T follicular helper cell (primary cell): ENCODE results near the gene SOX6.
"Not testable (repeated sequence)": the region's sequence is repeated elsewhere in the genome, so short reads cannot be mapped to it uniquely, and the experiment has no call there.

ENCODE experiments used
- DNase-seq: peaks from one replicate; pipeline ENCODE4 v3.0.0-alpha.2; 2020; ENCODE audit warnings: low read depth

Gene SOX6

DNA sequence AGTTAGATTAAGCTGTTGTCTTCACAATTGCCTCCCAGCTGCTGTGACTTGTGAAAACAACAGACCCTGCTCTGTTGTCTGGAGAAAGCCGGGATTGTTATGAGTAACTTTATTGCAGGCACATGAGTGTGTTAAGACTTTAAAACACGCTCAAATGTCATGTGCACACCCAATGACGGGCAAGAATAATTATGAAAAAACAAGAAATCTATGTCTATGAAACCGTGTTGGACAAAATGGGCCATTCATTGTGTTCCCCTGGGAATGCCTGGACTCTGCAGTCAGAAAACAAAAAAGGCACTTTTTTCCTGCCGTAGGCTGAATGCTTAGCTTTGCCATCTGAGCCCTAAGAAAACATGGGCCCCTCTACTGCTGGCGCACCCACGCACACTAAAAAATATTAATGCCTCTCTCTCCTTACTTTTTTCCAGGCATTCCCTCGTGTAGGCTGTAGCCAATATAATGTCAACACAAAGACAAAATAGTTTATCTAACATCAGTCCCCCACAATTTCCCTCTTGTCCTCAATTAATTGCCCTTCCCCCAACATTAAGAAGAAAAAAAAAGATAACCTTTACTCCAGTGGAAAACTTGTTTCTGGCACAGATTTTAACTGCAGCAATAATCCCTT, 207.9 kb downstream of the SOX6 start:
- DNase-seq, result no peak

GRCh38 chr11:16146980-16147379, 209.4 kb downstream of the SOX6 start:
- not testable (repeated sequence) for DNase-seq

DNA sequence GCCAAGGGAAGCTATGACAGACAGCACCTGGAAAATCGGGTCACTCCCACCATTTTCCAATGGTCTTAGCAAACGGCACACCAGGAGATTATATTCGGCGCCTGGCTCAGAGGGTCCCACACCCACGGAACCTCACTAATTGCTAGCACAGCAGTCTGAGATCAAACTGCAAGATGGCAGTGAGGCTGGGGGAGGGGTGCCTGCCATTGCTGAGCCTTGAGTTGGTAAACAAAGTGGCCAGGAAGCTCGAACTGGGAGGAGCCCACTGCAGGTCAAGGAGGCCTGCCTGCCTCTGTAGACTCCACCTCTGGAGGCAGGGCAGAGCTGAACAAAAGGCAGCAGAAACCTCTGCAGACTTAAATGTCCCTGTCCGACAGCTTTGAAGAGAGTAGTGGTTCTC, 214.7 kb downstream of the SOX6 start:
- DNase-seq, result not testable (repeated sequence)

DNA sequence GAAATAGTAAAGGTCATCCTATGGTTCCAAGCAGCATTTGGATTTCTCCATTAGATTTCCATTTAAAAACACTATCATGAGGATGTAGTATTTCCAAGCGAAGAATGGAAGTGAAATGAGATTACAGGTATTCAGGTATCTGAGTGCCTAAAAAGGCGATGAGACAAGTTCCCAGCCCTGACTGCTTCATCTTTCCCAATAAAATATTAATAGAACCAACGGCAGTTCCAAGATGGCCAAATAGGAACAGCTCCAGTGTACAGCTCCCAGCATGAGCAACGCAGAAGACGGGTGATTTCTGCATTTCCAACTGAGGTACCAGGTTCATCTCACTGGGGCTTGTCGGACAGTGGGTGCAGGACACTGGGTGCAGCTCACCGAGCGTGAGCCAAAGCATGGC, 215.2 kb downstream of the SOX6 start:
- not testable (repeated sequence) for DNase-seq

DNA sequence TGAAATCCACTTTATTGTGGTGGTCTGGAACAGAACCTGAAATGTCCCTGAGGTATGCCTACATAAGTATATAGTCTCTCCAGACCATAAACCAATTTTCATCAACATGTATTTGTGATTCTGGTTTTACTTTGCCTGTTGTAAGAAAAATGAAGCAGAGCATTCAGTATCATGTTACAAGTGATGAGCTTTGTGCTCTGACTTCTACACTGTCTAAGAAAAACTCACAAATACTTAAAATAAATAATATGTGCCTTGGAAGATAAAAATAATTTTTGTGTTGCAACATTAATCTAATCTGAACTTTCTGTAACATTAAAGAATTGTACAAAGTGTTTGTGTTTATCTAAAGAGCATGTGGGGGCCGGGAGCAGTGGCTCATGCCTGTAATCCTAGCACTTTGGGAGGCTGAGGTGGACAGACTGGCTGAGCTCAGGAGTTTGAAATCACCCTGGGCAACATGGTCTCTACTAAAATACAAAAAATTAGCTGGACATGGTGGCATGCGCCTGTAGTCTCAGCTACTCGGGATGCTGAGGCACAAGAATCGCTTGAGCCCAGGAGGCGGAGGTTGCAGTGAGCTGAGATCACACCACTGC, 219.5 kb downstream of the SOX6 start:
- no peak for DNase-seq

DNA sequence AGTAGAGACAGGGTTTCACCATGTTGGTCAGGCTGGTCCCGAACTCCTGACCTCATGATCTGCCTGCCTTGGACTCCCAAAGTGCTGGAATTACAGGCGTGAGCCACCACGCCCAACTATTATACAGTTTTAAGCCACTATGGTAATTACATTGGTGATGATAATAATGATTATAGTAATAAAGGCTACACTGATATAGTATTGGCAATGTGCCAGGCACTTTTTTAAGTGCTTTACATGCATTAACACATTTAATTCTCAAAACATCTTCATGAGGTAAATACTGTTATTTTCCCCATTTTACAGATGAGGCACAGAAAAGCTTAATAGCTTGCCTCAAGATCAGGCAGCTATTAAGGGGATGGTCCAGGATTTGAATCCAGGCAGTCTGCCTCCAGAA, 222.5 kb downstream of the SOX6 start:
- no peak for DNase-seq

DNA sequence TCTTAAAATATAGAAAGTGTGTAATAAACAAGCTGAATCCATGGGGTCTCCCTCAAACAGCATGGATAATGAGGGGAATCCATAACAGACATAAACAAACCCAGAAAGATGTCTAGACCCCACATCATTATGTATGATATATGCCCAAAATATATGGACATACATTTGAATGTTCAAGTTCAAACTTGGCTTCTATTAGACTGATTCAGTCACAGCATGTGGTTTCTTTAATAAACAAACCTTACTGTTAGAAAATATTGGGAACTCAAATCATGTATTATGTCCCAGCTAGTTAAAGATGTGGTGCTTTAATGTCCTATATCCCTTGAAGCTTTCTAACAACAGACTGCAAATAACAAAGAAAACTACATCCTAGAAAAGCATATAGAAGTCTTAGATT, 228.6 kb downstream of the SOX6 start:
- DNase-seq, result no peak

DNA sequence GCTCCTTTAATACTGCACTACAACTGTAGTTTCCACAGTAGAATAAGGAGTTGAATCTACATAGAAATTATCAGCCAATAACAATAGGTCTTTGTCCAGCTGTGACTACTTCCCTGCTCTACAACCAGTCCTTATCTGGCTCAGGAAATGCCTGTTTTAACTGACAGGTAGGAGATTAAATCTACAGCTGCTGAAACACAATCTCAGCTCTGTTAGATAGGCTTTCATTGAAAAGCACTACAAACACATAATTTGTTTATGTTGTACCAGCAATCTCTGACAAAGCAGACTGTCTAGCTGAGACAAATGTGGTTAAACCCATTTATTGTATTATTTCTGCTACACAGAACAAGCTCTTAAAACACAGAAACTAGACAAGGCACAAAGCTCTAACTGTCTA, 230.0 kb downstream of the SOX6 start:
- no peak for DNase-seq

DNA sequence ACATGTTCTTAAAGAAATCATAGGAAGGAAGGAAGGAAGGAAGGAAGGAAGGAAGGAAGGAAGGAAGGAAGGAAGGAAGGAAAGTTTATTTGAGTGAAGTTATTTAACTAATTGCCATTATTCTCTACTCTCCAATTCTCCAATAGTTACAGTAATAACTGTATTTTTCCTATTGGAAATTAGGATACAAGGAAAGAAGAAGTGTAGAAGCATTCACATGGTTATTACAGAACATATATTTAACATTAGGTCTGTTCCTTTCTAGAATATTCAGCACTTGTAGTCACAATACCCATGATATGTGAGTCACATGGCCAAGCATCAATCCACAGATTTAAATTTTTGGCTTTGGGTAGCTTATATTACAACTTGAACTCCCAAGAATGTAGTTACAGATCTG, 230.6 kb downstream of the SOX6 start:
- DNase-seq, result no peak

DNA sequence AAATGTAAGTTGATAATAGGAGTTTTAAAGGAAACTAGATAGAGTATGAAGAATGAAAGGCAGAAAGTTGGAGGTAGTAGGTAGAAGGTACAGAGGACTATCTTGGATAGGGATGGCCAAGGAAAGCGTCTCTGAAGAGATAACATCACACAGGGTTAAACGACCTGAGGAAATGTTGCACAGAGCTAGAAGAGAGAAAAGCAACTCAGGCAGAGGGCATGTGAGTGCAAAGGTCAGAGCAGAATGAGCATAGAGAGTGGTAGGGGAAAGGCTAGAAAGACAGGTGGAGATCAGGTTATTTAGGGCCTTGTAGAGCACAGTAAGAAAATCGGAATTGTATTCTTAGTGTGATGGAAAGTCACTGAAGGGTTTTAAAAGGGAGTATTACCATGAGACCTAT, 232.0 kb downstream of the SOX6 start:
- no peak for DNase-seq

GRCh38 chr11:16121853-16122252, 234.5 kb downstream of the SOX6 start:
- DNase-seq, result no peak

DNA sequence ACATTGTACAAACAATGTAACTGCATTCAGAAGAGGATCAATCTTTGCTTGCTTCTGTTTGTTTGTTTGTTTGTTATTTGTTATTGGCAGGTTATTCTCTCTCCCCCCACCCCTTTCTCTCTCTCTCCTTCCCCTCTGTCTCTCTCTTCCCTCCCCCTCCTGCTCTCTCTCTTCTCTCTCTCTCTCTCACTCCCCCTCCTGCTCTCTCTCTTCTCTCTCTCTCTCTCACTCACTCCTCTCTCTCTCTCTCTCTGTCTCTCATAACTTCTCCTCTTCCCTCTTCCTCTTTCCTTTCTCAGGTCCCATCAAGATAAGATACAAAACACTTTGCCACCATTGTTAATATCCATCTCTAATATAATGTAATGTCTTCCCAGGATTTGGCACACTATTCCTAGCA, 236.3 kb downstream of the SOX6 start:
- no peak for DNase-seq

DNA sequence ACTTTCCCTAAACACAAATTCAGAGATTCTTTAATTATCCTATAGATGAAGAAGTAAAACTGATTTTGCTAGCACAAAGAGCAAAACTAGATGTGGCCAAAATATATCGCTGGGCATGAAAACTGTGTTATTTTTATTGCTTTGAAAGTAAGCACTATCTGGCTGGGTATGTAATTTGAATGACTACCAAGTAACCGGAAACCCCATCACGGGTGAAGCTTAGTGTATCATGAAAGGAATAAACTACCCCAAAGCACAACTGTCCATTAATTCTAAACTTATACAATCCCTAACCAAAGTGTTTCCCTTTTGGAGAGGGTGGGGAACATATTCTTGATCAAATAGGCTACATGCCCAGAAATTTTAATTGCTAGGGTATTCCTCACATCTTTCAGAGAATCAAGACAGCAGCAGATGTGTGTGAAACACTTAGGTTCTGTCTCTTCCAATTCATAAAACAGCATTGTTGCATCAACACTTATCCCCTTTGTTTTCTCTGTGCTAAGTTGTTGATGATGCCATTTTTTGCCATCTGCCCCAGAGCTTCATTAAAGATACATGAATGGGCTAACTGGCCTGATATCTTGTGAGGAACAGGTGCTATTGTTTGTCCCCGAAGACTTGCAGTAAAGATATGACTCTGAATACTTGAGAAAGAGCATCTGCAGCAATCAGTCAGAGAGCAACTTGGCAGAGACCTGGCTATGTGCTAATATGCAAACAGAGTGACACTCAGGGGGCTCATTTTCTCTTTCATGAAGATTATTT, 238.2 kb downstream of the SOX6 start:
- DNase-seq, result no peak

DNA sequence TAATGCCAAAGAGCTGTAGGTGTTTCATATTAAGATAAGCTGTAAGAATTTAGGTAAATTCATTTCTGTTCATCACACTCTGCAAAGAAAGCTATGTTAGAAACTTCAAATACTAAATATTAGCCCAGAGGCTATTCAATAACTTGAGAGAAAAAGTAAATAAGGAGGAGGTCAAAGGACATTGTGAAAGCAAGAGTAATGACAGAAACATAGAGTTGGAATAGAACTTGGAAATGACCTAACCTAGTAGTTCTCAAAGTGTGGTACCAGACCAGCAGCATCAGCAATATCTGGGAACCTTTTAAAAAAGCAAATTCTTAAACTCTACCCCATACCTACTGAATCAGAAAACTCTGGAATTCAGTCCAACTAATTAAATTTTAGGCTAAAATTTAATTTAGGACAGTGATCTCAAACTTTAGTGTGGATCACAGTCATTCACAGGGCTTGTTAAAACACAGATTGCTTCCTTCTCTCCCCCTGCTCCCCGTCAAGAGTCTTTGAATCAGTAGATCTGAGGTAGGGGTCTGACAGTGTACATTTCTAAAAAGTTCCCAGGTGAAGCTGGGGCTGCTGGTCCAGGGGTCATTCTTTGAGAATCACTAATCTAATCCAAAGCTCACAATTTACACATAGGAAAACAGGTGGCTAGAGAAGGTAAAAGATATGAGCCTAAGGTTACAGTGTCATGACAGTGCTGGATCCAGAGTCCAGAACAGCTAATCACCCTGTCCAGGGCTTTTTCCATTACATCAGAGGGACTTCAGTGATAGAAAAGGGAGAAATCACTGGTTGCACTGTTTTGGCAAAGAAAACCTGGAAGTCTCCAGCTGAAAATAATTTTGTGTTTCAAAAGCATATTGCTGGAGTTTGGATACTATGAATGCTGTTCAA, 241.1 kb downstream of the SOX6 start:
- no peak for DNase-seq

DNA sequence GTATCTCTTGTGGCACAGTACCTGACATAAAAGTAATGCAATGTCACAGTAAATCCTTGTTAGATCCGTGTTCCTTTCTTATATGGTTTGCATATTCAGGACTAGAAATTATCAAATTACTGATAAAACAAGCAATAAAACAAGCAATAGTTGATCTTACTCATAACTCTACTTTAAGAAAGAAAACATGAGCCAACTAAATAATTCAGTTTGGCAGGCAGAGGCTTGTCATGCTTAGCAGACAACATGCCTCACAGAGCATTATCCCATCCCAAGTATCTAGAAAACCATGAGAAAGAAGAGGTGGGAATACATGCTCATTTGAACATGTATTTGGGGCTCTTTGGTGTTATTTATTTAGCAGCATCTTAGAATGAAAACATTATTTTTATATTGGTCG, 241.9 kb downstream of the SOX6 start:
- no peak for DNase-seq

DNA sequence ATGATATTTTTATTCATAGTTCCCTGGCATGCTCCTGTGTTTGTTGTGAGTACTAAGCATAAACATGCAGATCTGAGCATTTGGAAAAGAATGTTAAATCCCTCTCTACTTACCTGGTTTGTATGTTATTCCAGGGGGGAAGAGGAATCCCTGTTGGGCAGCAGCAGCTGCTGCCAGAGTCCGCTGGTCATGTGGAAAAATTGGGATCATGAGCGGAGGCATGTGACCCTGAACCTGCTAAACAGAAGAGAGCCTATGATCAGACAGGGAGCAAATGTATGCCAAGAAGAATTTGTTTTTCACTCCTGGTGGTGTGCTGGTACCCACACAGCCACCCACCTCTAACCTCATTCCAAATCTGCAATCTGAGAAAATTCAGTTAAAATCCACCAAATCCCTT, 244.7 kb downstream of the SOX6 start:
- no peak for DNase-seq

GRCh38 chr11:16110886-16111285, 245.5 kb downstream of the SOX6 start:
- DNase-seq, result no peak

DNA sequence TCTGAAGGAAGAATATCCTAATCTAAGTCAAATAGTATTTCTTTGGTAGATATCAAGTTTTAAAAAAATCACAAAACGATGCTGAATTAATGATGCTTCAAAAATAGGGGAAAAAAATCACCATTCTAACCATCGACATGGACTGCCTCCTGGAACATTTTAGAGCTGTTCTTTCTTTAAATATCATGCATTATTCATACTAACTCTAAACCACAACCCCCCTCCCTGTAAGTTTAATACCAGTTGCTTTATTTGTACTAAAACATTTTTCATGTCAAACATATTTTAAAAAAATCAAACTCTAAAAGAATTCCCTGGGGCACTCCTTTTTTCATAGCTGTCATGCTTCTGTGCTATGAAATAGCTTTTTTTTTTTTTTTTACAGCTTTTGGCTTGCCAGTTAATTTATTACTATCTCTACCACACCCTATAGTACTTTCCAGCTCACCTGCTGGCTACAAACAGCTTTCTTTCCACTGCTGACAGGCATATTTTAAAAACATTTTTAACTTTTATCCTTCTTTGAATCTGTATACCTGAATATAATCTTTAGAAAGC, 256.9 kb downstream of the SOX6 start:
- no peak for DNase-seq

- DNase-seq, result no peak
These were observed 257.7 kb downstream of the SOX6 start for GRCh38 chr11:16098526-16099205.

- DNase-seq, result no peak
These were observed 258.8 kb downstream of the SOX6 start for GRCh38 chr11:16097543-16097942.

DNA sequence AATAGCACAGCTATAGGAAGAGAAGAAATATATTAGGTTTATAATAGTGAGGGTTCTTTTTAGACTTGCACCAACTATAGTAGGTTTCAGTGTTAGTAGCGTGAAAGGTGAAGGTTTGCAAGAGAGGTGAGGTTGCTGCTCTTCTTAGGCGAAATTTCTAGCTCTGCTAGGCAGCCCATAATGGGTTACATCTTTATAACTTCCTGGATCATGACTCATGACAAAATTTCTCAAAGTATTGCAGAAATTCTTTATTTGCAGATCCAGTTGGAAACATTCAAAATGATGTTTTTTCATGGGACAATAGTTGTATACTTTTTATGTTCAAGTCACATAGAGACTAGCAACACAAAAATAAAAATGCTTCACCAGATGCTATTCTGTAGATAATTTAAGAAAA, 260.0 kb downstream of the SOX6 start:
- no peak for DNase-seq

GRCh38 chr11:16095756-16096155, 260.6 kb downstream of the SOX6 start:
- no peak for DNase-seq
